Esophagus muscularis mucosa (tissue), 4 donors: ENCODE measurements around the gene HLA-DQB2. TPM values are rescaled to one million over a fixed set of nuclear protein-coding genes. Genes with fewer than 3 reads are reported as not detected.
"Not testable (repeated sequence)": the region's sequence is repeated elsewhere in the genome, so short reads cannot be mapped to it uniquely, and the experiment has no call there.

ENCODE experiments used
- DNase-seq: peaks from one replicate; pipeline ENCODE4 v3.0.0-alpha.2; 2017; ENCODE audit errors: extremely low spot score
- H3K27ac ChIP-seq, 4 donors: fragments of 200-600 bp; sonication (generic); replicated peaks in 1 of 4; 1 replicate in 3 of 4; 2 replicates in 1 of 4; pipeline ENCODE4 v1.5.1; 2016 to 2019; ENCODE audit warnings: mild to moderate bottlenecking in 1 of 4
- H3K27me3 ChIP-seq, 4 donors: fragments of 200-600 bp; sonication (generic); one replicate each; pipeline versions ENCODE4 v1.5.1 to v1.6.0; 2016 to 2019
- H3K36me3 ChIP-seq, 4 donors: fragments of 200-600 bp; sonication (generic); one replicate each; pipeline ENCODE4 v1.5.1; 2016 to 2019
- H3K4me1 ChIP-seq, 4 donors: fragments of 200-600 bp; sonication (generic); one replicate each; pipeline ENCODE4 v1.5.1; 2016 to 2019
- H3K4me3 ChIP-seq, 4 donors: fragments of 200-600 bp; sonication (generic); 1 replicate in 2 of 4; 2 replicates in 2 of 4; pipeline ENCODE4 v1.5.1; 2016 to 2019; ENCODE audit warnings: mild to moderate bottlenecking in 4 of 4, moderate library complexity in 1 of 4
- H3K9me3 ChIP-seq, 4 donors: fragments of 200-600 bp; sonication (generic); 1 replicate in 3 of 4; 2 replicates in 1 of 4; pipeline ENCODE4 v1.5.1; 2016 to 2019
- CTCF ChIP-seq, 3 experiments: fragments of 200-600 bp in 2 of 3; fragments of 450-650 bp in 1 of 3; sonication (generic) in 2 of 3; IDR thresholded peaks; one replicate each; pipeline ENCODE4 v1.5.1; 2017 to 2019; ENCODE audit warnings: antibody characterized with exemption in 3 of 3, mild to moderate bottlenecking in 2 of 3, moderate library complexity in 1 of 3
- EP300 ChIP-seq: sonication (generic); formaldehyde crosslinking; IDR thresholded peaks from one replicate; pipeline ENCODE4 v1.6.1; 2017; ENCODE audit warnings: antibody characterized with exemption
- POLR2A ChIP-seq: fragments of 450-650 bp; IDR thresholded peaks from one replicate; pipeline ENCODE4 v1.6.1; 2017; ENCODE audit warnings: antibody characterized with exemption, moderate library complexity, mild to moderate bottlenecking, low read depth
- POLR2AphosphoS5 ChIP-seq, 2 donors: sonication (generic); formaldehyde crosslinking; IDR thresholded peaks; one replicate each; pipeline ENCODE4 v1.6.1; 2017; ENCODE audit warnings: antibody characterized with exemption in 2 of 2
- WGBS: methylation state at CpG from one replicate; pipeline ENCODE4 v1.1.5; 2018; 5-methylcytosine and 5-hydroxymethylcytosine counted together
- intact Hi-C: fragments of 100-400 bp; cut with DNase I; formaldehyde crosslinking; loops from one replicate; pipeline ENCODE4 v1.15.1; 2023
- total RNA-seq, 4 donors: library from RNA; depleted of rRNA; stranded (reverse); fragments of >200 nt; gene quantifications; one replicate each; pipeline versions ENCODE4 v1.1.0 to v1.2.1, GENCODE V29; 2016

The HLA-DQB2 gene
- total RNA-seq, 4 donors from 2014 or later = 0.33 to 1.7 (median 0.86) TPM

- Histone ChIP-seq H3K27ac (no peak overlapping the region), H3K36me3 (no peaks in the 10 kb centered on the region), H3K4me3 (no peak overlapping the region), H3K4me1 (peaks cover 0 to 11% (median 9%) of the 10 kb centered on the region in 4 donors), H3K9me3 (no peaks in the 10 kb centered on the region), H3K27me3 (peaks cover 0 to 62% (median 10%) of the 10 kb centered on the region in 4 donors)
- intact Hi-C loops = loop anchor here (10.0 kb wide), 1 partner anchor 88 kb away; no protein-coding TSS in a partner anchor
- TF ChIP-seq CTCF (IDR thresholded peaks at IDR 0.05) = no peak
- no peak for TF ChIP-seq POLR2A
- TF ChIP-seq EP300 = no peak
- TF ChIP-seq POLR2AphosphoS5 (IDR thresholded peaks at IDR 0.05) = no peak
- 53% methylated on average over 3 of the region's 3 CpGs for WGBS
- DNase-seq = no peak
Observed at GRCh38 chr6:32792901-32793435, 29.6 kb upstream of the HLA-DQB2 start.

GRCh38 chr6:32790306-32790705 lies 27.0 kb upstream of the HLA-DQB2 start:
- Histone ChIP-seq H3K4me3 (no peak overlapping the region), H3K36me3 (no peaks in the 10 kb centered on the region), H3K27ac (no peak overlapping the region), H3K27me3 (peaks cover 0 to 40% (median 5%) of the 10 kb centered on the region in 4 donors), H3K9me3 (no peaks in the 10 kb centered on the region), H3K4me1 (no peaks in the 10 kb centered on the region)
- intact Hi-C loops = loop anchor here (10.0 kb wide), 1 partner anchor 86 kb away; no protein-coding TSS in a partner anchor
- DNase-seq = no peak
- WGBS = 68% methylated on average over 2 of the region's 2 CpGs
- no peak for TF ChIP-seq POLR2A
- TF ChIP-seq EP300 = no peak
- TF ChIP-seq CTCF (IDR thresholded peaks at IDR 0.05) = no peak
- no peak for TF ChIP-seq POLR2AphosphoS5 (IDR thresholded peaks at IDR 0.05)

GRCh38 chr6:32785781-32786533 lies 22.6 kb upstream of the HLA-DQB2 start:
- TF ChIP-seq EP300 = no peak
- peak; percentile 35 to 48 (median 35) for TF ChIP-seq CTCF (IDR thresholded peaks at IDR 0.05)
- DNase-seq = no peak
- H3K4me3 ChIP-seq = no peak overlapping the region
- no peaks in the 10 kb centered on the region for H3K36me3 ChIP-seq
- H3K27me3 ChIP-seq = peaks cover 0 to 13% (median 2%) of the 10 kb centered on the region in 4 donors
- no peak overlapping the region for H3K27ac ChIP-seq
- WGBS = 45% methylated on average over 5 of the region's 5 CpGs
- H3K9me3 ChIP-seq = no peaks in the 10 kb centered on the region
- no peaks in the 10 kb centered on the region for H3K4me1 ChIP-seq
- intact Hi-C loops = no loop called here

- intact Hi-C loops, DNase-seq, H3K27ac ChIP-seq, H3K4me1 ChIP-seq, H3K9me3 ChIP-seq, H3K4me3 ChIP-seq, H3K36me3 ChIP-seq: not testable (repeated sequence)
- H3K27me3 ChIP-seq = peaks cover 0 to 15% (median 0%) of the 10 kb centered on the region in 4 donors
Observed at GRCh38 chr6:32782923-32783322, 19.6 kb upstream of the HLA-DQB2 start.

- no peak for TF ChIP-seq POLR2A
- TF ChIP-seq EP300 = no peak
- no peak for TF ChIP-seq CTCF (IDR thresholded peaks at IDR 0.05)
- H3K4me1 ChIP-seq = no peaks in the 10 kb centered on the region
- H3K36me3 ChIP-seq = no peaks in the 10 kb centered on the region
- H3K9me3 ChIP-seq = no peaks in the 10 kb centered on the region
- no peak overlapping the region for H3K4me3 ChIP-seq
- DNase-seq = no peak
- intact Hi-C loops = no loop called here
- H3K27ac ChIP-seq = no peak overlapping the region
- H3K27me3 ChIP-seq = peaks cover 0 to 12% (median 0%) of the 10 kb centered on the region in 4 donors
Observed at GRCh38 chr6:32779036-32779435, 15.7 kb upstream of the HLA-DQB2 start.
